A673 (cell line): Measurements from ENCODE around the gene VAV3.
"Not testable (repeated sequence)": the region's sequence is repeated elsewhere in the genome, so short reads cannot be mapped to it uniquely, and the experiment has no call there.

Experiments used
- CTCF ChIP-seq: fragments of 300-800, 200-600 bp; sonication (generic); conservative IDR thresholded peaks from 2 replicates; pipeline ENCODE4 v1.5.1; 2017; ENCODE audit warnings: low read depth, mild to moderate bottlenecking, antibody characterized with exemption, low read length, moderate library complexity, mixed read lengths
- EZH2 ChIP-seq: fragments of 200-600 bp; sonication (generic); IDR thresholded peaks from 2 replicates; pipeline ENCODE4 v1.6.1; 2017; ENCODE audit warnings: borderline replicate concordance, low read depth, mild to moderate bottlenecking, mixed read lengths, antibody characterized with exemption, low read length; ENCODE audit not compliant: poor library complexity, severe bottlenecking

- TF ChIP-seq CTCF, EZH2: not testable (repeated sequence)
Observed at GRCh38 chr1:107720210-107720609, 244.8 kb downstream of the VAV3 start.
